T1000 (cell line): Measurements from ENCODE around the gene GRID1.
"Not testable (repeated sequence)": the region's sequence is repeated elsewhere in the genome, so short reads cannot be mapped to it uniquely, and the experiment has no call there.

Source experiments
- DNase-seq: peaks from one replicate; lab custom pipeline; 2025; ENCODE audit warnings: mixed read lengths; lab: John Stamatoyannopoulos, UW

Gene GRID1

GRCh38 chr10:86083664-86084175 is 282.9 kb downstream of the GRID1 start:
- DNase-seq, result no peak

- DNase-seq, result no peak
Measured at GRCh38 chr10:86083206-86083605, 283.4 kb downstream of the GRID1 start.

GRCh38 chr10:86082556-86082955 is 284.0 kb downstream of the GRID1 start:
- no peak for DNase-seq

- DNase-seq, result peak; percentile 23
Measured at GRCh38 chr10:86079088-86079487, 287.5 kb downstream of the GRID1 start.

- no peak for DNase-seq
Measured at GRCh38 chr10:86078639-86079035, 288.0 kb downstream of the GRID1 start.

GRCh38 chr10:86077871-86078638 is 288.5 kb downstream of the GRID1 start:
- DNase-seq, result no peak

GRCh38 chr10:86077271-86077670 is 289.3 kb downstream of the GRID1 start:
- DNase-seq, result no peak

GRCh38 chr10:86076497-86076896 is 290.1 kb downstream of the GRID1 start:
- DNase-seq, result not testable (repeated sequence)

- no peak for DNase-seq
Measured at GRCh38 chr10:86075512-86075911, 291.1 kb downstream of the GRID1 start.

- DNase-seq, result no peak
Measured at GRCh38 chr10:86074294-86074693, 292.3 kb downstream of the GRID1 start.

GRCh38 chr10:86073199-86073977 is 293.2 kb downstream of the GRID1 start:
- DNase-seq, result no peak

GRCh38 chr10:86072413-86072812 is 294.2 kb downstream of the GRID1 start:
- DNase-seq, result no peak

GRCh38 chr10:86071758-86072157 is 294.8 kb downstream of the GRID1 start:
- no peak for DNase-seq

- DNase-seq, result no peak
Measured at GRCh38 chr10:86071145-86071544, 295.4 kb downstream of the GRID1 start.

- DNase-seq, result no peak
Measured at GRCh38 chr10:86070278-86070677, 296.3 kb downstream of the GRID1 start.

GRCh38 chr10:86068231-86069054 is 298.2 kb downstream of the GRID1 start:
- DNase-seq, result no peak

- DNase-seq, result no peak
Measured at GRCh38 chr10:86067436-86068050, 299.1 kb downstream of the GRID1 start.

- no peak for DNase-seq
Measured at GRCh38 chr10:86066696-86067095, 299.9 kb downstream of the GRID1 start.

GRCh38 chr10:86065711-86066251 is 300.8 kb downstream of the GRID1 start:
- no peak for DNase-seq

- DNase-seq, result no peak
Measured at GRCh38 chr10:86064931-86065662, 301.5 kb downstream of the GRID1 start.

GRCh38 chr10:86064219-86064618 is 302.4 kb downstream of the GRID1 start:
- DNase-seq, result no peak
